GM12878 (cell line): ENCODE measurements around the gene HAO1. TPM values are rescaled to one million over a fixed set of nuclear protein-coding genes. Genes with fewer than 3 reads are reported as not detected.
A peak's percentile ranks its signal among the peaks of the same experiment; 100 is the strongest.

Source experiments
- ATAC-seq: fragments of 200-7000 bp; cut with Tn5 transposase; 3 replicates; pipeline ENCODE4 v1.9.1; 2020; ENCODE audit warnings: mild to moderate bottlenecking, moderate library complexity
- BruUV-seq: library from RNA; stranded (reverse); fragments of 400-500 nt; replicated peaks from 2 replicates; lab custom pipeline; 2021; lab: Mats Ljungman, UMichigan
- CTCF ChIA-PET: fragments of 300-600 bp; sonication (Branson Sonifier 250); formaldehyde crosslinking; extraction: SDS; loops from one replicate; lab custom pipeline; 2021; ENCODE audit warnings: inconsistent platforms; lab: Yijun Ruan, JAX
- POLR2A ChIA-PET: fragments of 350-600 bp; formaldehyde crosslinking; extraction: SDS; loops from one replicate; lab custom pipeline; 2021; ENCODE audit warnings: inconsistent platforms; lab: Charles Lee
- RAD21 ChIA-PET: fragments of 300-600 bp; sonication (Branson Sonifier 250); formaldehyde crosslinking; loops from one replicate; lab custom pipeline; 2023; ENCODE audit warnings: antibody characterized with exemption; ENCODE audit not compliant: unreplicated experiment; lab: Charles Lee
- SMC1A ChIA-PET: fragments of 300-600 bp; sonication (Branson Sonifier 250); formaldehyde crosslinking; loops from one replicate; lab custom pipeline; 2023; ENCODE audit not compliant: unreplicated experiment, uncharacterized antibody; lab: Charles Lee
- DNase-seq: peaks from one replicate; pipeline ENCODE4 v3.0.0-alpha.2; 2011; ENCODE audit warnings: low read depth, low spot score
- FAIRE-seq: peaks from 3 replicates; lab custom pipeline; 2011; peaks lifted over from hg19 to GRCh38; lab: Jason Lieb, UNC
- H2AFZ ChIP-seq: 2 replicates; pipeline ENCODE4 v1.6.0; 2011; ENCODE audit warnings: low read depth, low read length, control low read depth; ENCODE audit not compliant: control insufficient read depth
- H3K27ac ChIP-seq: 2 replicates; pipeline ENCODE4 v1.5.1; 2011; ENCODE audit warnings: control low read depth; ENCODE audit not compliant: control insufficient read depth, insufficient read depth
- H3K27me3 ChIP-seq, 2 experiments: replicated peaks in 1 of 2; 2 replicates each; pipeline versions ENCODE4 v1.6.0 to v1.6.1; 2011; ENCODE audit warnings: low read length in 1 of 2; ENCODE audit not compliant: control insufficient read depth in 2 of 2, insufficient read depth in 2 of 2
- H3K36me3 ChIP-seq, 2 experiments: 2 replicates each; pipeline ENCODE4 v1.5.1; 2011; ENCODE audit warnings: low read length in 1 of 2; ENCODE audit not compliant: control insufficient read depth in 2 of 2, insufficient read depth in 2 of 2
- H3K4me1 ChIP-seq: 2 replicates; pipeline ENCODE4 v1.6.1; 2011; ENCODE audit warnings: mild to moderate bottlenecking, low read length, moderate library complexity, mixed read lengths; ENCODE audit not compliant: control insufficient read depth, insufficient read depth
- H3K4me2 ChIP-seq: 2 replicates; pipeline ENCODE4 v1.6.0; 2011; ENCODE audit warnings: control low read depth; ENCODE audit not compliant: control insufficient read depth, insufficient read depth
- H3K4me3 ChIP-seq: fragments of 200-600 bp; sonication (generic); 2 replicates; pipeline ENCODE4 v1.5.1; 2016
- H3K79me2 ChIP-seq: 2 replicates; pipeline ENCODE4 v1.6.0; 2011; ENCODE audit warnings: low read length; ENCODE audit not compliant: control insufficient read depth, insufficient read depth
- H3K9ac ChIP-seq: 2 replicates; pipeline ENCODE4 v1.8.0; 2011; ENCODE audit warnings: low read length, control low read depth, mixed read lengths; ENCODE audit not compliant: control insufficient read depth, insufficient read depth
- H3K9me3 ChIP-seq: replicated peaks from 3 replicates; pipeline ENCODE4 v1.5.1; 2011; ENCODE audit warnings: mild to moderate bottlenecking, low read length; ENCODE audit not compliant: control insufficient read depth, insufficient read depth
- H4K20me1 ChIP-seq: 2 replicates; pipeline ENCODE4 v1.6.0; 2011; ENCODE audit not compliant: control insufficient read depth, insufficient read depth
- ATF2 ChIP-seq: IDR thresholded peaks from 2 replicates; pipeline ENCODE4 v1.6.1; 2012; ENCODE audit warnings: low read length, inconsistent platforms
- ATF7 ChIP-seq: fragments of 450-650 bp; IDR thresholded peaks from 2 replicates; pipeline ENCODE4 v1.6.1; 2016; ENCODE audit warnings: low read depth, mild to moderate bottlenecking
- CREB1 ChIP-seq: IDR thresholded peaks from 2 replicates; pipeline ENCODE4 v1.6.1; 2012; ENCODE audit warnings: low read depth, mild to moderate bottlenecking, inconsistent platforms
- CREM ChIP-seq: IDR thresholded peaks from 2 replicates; pipeline ENCODE4 v1.6.1; 2014; ENCODE audit warnings: antibody characterized with exemption, low read depth
- E4F1 ChIP-seq: fragments of 450-650 bp; IDR thresholded peaks from 2 replicates; pipeline ENCODE4 v1.6.1; 2018; ENCODE audit warnings: borderline replicate concordance, mild to moderate bottlenecking; ENCODE audit not compliant: partially characterized antibody
- ETV6 ChIP-seq, 2 experiments: fragments of 450-650 bp in 1 of 2; IDR thresholded peaks in 1 of 2; conservative IDR thresholded peaks in 1 of 2; 2 replicates each; pipeline ENCODE4 v1.6.1; 2014; ENCODE audit warnings: antibody characterized with exemption in 1 of 2, borderline replicate concordance in 1 of 2, low read depth in 1 of 2, mild to moderate bottlenecking in 1 of 2, moderate library complexity in 1 of 2
- FOXM1 ChIP-seq: IDR thresholded peaks from 2 replicates; pipeline ENCODE4 v1.6.1; 2012; ENCODE audit warnings: low read depth, mild to moderate bottlenecking, inconsistent platforms, low read length, moderate library complexity
- GABPA ChIP-seq: IDR thresholded peaks from 2 replicates; pipeline ENCODE4 v1.6.1; 2014; ENCODE audit warnings: antibody characterized with exemption, low read depth, mild to moderate bottlenecking, inconsistent platforms
- JUNB ChIP-seq: IDR thresholded peaks from 2 replicates; pipeline ENCODE4 v1.6.1; 2016; ENCODE audit warnings: antibody characterized with exemption, mild to moderate bottlenecking
- MEF2A ChIP-seq: IDR thresholded peaks from 2 replicates; pipeline ENCODE4 v1.6.1; 2011; ENCODE audit warnings: low read depth, mild to moderate bottlenecking, low read length, moderate library complexity; ENCODE audit not compliant: insufficient read depth
- NFIC ChIP-seq: IDR thresholded peaks from 2 replicates; pipeline ENCODE4 v1.6.1; 2012; ENCODE audit warnings: low read depth, mild to moderate bottlenecking, inconsistent platforms, low read length, moderate library complexity
- RCOR1 ChIP-seq: conservative IDR thresholded peaks from 2 replicates; pipeline ENCODE4 v1.6.1; 2012; ENCODE audit warnings: low read depth, low read length, improper control_type of control experiment
- RUNX3 ChIP-seq: IDR thresholded peaks from 2 replicates; pipeline ENCODE4 v1.6.1; 2012; ENCODE audit warnings: low read length, inconsistent platforms
- TCF7 ChIP-seq: IDR thresholded peaks from 2 replicates; pipeline ENCODE4 v1.6.1; 2014; ENCODE audit warnings: antibody characterized with exemption, borderline replicate concordance
- WGBS: methylation state at CpG from one replicate; pipeline ENCODE4 v1.1.6; 2016; ENCODE audit warnings: low lambda C conversion rate; ENCODE audit not compliant: insufficient replicate concordance, insufficient coverage; ENCODE audit errors: missing lambda C conversion rate; 5-methylcytosine and 5-hydroxymethylcytosine counted together
- in situ Hi-C: fragments of 300-500 bp; cut with MboI; formaldehyde crosslinking; loops from 9 replicates; pipeline ENCODE4 v1.14.3; 2018; ENCODE audit warnings: mixed read lengths
- intact Hi-C: fragments of 100-400 bp; cut with micrococcal nuclease; formaldehyde crosslinking; loops from one replicate; pipeline ENCODE4 v1.14.2; 2022; ENCODE audit not compliant: unreplicated experiment
- polyA plus RNA-seq, 11 experiments: library from polyadenylated mRNA; depleted of rRNA in 4 of 11; unstranded in 6 of 11; stranded (reverse) in 5 of 11; fragments of >200 nt; fragmentation: Nextera tagmentation in 4 of 11; fragmentation: Illumina TruSeq in 1 of 11; extraction: Ambion mirVana in 4 of 11; extraction: Trizol in 1 of 11; gene quantifications; 1 replicate in 1 of 11; 2 replicates in 10 of 11; pipeline versions ENCODE4 v1.2.1 to v1.2.3, GENCODE V29; 2011 to 2016; ENCODE audit warnings: inconsistent platforms in 2 of 11, missing spikeins in 2 of 11, low read depth in 1 of 11
- total RNA-seq, 4 experiments: library from RNA; depleted of rRNA in 3 of 4; stranded (reverse); fragments of >200 nt in 3 of 4; fragmentation: Illumina TruSeq in 1 of 4; extraction: Trizol in 1 of 4; gene quantifications; 2 replicates each; pipeline versions ENCODE4 v1.2.1 to v1.2.3, GENCODE V29; 2013 to 2021

The HAO1 gene
- total and polyA plus RNA-seq, 10 of the 15 experiments (the other 5 are each of a cell fraction or from before 2014, with no cell fraction given), result 0.03 to 0.29 (median 0.05) TPM; not detected in 7

GRCh38 chr20:7924692-7925091, 15.6 kb downstream of the HAO1 start:
- Histone ChIP-seq H4K20me1 (no peaks in the 10 kb centered on the region), H3K4me1 (no peaks in the 10 kb centered on the region), H3K27ac (no peak overlapping the region), H3K36me3 (no peaks in the 10 kb centered on the region), H3K27me3 (no peaks in the 10 kb centered on the region), H3K79me2 (no peaks in the 10 kb centered on the region), H3K4me3 (no peak overlapping the region), H3K9me3 (no peaks in the 10 kb centered on the region), H3K9ac (no peak overlapping the region), H2AFZ (no peak overlapping the region), H3K4me2 (no peak overlapping the region)
- peak in 1 of 2 experiments; percentile 55; a peak in 1 of 4 replicates for TF ChIP-seq ETV6 (conservative IDR thresholded peaks at IDR 0.05 in 1 of 2, IDR thresholded peaks at IDR 0.05 in 1 of 2; ENCODE audit: borderline replicate concordance in 1 of 2, low read depth in 1 of 2)
- no peak for TF ChIP-seq MEF2A
- TF ChIP-seq GABPA, result peak; percentile 40; the same call in 1 of the 2 replicates
- TF ChIP-seq CREM, result peak; percentile 78
- TF ChIP-seq ATF7, result peak; percentile 82
- peak; percentile 86; the same call in 1 of the 2 replicates for TF ChIP-seq NFIC
- peak; percentile 86 for TF ChIP-seq CREB1
- TF ChIP-seq JUNB, result peak; percentile 88
- TF ChIP-seq ATF2, result peak; percentile 82
- peak; percentile 72; the same call in 1 of the 2 replicates for TF ChIP-seq RUNX3
- TF ChIP-seq E4F1, result no peak
- peak; percentile 60; the same call in 1 of the 2 replicates for TF ChIP-seq FOXM1
- TF ChIP-seq RCOR1, result no peak
- TF ChIP-seq TCF7, result peak; percentile 56; the same call in 1 of the 2 replicates
- 16% methylated on average over 3 of the region's 3 CpGs for WGBS
- ChIA-PET CTCF (interaction anchor here (0.9 to 2.4 kb wide), 4 partner anchors 12 to 797 kb away, joined by 3 to 9 read pairs (median 6); no protein-coding TSS in a partner anchor), POLR2A (no interaction called here), SMC1A (interaction anchor here (1.3 to 3.8 kb wide), 3 partner anchors 12 to 105 kb away, joined by 3 to 18 read pairs (median 3); no protein-coding TSS in a partner anchor), RAD21 (no interaction called here)
- BruUV-seq, result no TSS peak
- FAIRE-seq, result no peak
- peak; percentile 89 for ATAC-seq
- intact Hi-C loops, result no loop called here
- no peak for DNase-seq
- in situ Hi-C loops, result no loop called here
